Activated CD4-positive, alpha-beta T cell treated with anti-CD3 and anti-CD28 coated beads, Interleukin-10, Interleukin-2, amounts not matched to agents 100 ng/mL and 50 ng/mL, durations not matched to agents 16 hours and 8 hours (primary cell): ENCODE measurements around the gene PABPC4L.
"Not testable (repeated sequence)": the region's sequence is repeated elsewhere in the genome, so short reads cannot be mapped to it uniquely, and the experiment has no call there.

Source experiments
- DNase-seq: peaks from one replicate; pipeline ENCODE4 v3.0.0-alpha.2; 2020

Gene PABPC4L

DNA sequence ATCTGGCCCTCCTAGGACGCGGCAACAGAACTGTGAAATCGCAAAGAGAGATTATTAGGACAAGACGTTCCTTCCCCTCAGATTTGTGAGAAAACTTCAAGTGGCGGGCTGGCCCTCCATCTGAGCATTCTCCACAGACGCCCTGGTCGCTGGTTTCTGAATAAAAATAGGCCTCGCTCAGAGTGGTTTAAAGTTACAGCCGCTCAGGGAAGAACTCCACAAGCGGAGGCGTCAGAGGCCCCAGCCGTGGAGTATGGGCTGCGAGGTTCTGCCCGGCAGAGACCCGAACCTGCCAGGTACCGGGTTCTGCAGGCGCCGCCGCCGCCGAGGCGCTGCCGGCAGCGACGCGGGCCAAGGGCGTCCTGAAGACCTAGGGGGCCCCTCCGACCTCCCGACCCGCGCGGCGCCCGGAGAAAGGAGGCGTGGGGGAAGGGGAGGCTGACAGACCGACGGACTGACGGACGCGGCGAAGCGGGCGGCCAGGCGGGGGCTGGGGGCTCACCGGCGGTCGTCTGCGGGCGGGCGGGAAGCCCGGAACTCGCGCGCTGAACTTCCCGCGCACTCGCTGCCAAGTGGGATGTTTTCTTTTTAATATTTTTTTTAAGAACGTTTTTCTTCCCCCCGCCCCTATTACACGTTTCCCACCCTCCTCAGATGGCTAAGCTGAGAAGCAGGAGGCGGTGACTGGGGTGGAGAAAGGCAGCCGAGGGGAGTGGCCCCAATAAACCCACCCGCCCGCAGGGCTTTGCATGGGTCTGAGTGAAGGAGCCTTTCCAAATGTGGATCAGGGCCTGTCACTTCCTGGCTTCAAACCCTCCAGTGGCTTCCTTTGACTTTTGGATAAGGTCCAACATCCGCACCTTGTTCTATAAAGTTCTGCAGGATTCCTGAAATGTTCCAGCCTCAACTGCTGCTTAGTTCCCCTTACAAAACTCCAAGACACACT is at the start of gene PABPC4L:
Gene PABPC4L (minus strand): TSS at position 574 of the 946 bp plus-strand sequence. CDS start 770 bp downstream, outside the sequence.
- no peak for DNase-seq

DNA sequence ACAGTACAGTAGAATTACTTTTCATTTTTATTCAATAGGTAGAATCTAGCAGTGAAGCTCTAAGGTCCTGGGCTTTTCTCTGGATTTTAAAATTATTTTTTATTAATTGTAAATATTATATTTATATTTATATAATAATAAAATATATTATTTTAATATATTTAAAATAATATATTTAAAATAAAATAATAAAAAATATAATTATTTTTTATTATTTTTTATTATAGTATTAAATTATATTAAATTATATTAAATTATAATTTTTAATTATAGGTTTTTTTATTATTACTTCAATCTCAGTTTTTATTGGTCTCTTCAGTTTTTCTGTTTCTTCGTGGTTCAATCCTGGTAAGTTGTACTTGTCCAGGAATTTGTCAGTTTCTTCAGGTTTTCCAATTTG is 49.7 kb upstream of the PABPC4L start:
- DNase-seq: no peak

DNA sequence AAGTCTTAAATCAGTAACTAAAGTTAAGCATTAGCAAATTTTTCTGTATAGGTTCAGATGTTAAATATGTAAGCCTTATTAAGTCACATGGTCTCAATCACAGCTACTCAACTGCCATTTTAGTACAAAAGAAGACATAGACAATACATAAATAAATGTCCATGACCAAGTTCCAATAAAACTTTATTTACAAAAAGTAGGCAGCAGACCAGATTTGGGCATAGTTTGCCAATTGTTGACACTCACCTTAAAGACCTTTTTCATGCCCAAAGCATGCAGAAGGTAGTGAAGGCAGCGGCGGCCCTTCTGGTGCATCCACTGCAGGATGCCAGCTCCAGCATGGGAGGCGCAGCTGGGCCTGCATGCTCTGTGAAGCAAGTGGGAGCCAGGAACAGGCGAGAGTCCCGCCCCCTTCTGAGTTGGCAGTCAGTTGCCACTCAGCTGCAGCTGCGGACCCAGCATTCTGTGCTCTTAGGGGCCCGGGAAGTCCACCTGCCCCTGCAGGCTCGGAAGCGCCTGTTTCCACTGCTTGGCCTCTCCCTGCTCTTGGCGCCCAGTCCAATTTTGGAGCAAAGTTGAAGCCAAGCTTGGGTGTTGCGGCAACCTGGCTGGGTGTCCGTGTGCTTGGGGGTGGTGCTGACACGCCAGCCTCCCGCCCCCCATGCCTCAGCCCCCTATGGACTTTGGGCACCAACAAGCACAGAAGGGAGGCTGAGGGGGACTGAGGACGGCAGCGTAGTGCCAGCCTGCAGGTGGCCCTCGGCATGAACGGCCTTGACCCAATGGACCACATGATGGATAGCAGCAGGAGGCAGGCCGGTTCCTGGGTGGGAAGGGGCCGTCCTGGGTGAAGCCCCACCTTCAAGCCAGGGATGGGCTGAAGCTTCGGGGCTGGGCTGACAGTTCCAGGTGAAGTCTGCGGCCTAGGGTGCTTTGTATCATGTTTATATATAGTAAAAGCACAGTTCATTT is 42.4 kb upstream of the PABPC4L start:
- DNase-seq: no peak

DNA sequence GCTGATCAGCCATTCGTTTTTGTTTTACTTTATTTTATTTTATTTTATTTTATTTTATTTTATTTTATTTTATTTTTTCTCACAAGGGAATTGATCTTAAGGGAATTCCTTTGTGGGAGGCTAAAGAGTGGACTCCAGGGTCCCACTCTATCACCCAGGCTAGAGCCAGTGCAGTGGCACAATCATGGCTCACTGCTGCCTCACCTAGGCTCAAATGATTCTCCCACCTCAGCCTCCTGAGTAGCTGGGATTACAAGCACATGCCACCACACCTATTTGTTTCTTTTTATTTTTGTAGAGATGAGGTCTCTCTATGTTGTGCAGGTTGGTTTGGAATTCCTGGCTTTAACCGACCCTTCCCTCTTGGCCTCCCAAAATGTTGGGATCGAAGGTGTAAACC is 17.5 kb upstream of the PABPC4L start:
- no peak for DNase-seq

DNA sequence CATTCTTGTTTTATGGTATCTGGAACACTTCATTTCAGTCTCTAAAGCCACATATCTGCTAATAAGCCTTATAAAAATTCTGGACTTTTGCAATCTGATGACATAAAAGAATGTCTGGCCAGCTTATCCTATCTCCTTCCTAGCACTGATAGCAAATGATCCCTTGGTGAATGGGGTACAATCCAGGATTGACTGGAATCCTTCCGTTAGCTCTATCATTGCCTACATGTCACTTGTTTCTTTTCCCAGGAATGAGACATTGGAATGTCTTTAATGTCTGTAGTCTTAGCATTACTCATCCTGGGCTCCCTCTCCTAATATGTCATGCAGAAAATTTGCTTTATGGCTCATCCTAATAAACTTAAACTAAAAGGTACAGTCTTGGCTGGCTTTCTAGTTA is 14.8 kb upstream of the PABPC4L start:
- no peak for DNase-seq

DNA sequence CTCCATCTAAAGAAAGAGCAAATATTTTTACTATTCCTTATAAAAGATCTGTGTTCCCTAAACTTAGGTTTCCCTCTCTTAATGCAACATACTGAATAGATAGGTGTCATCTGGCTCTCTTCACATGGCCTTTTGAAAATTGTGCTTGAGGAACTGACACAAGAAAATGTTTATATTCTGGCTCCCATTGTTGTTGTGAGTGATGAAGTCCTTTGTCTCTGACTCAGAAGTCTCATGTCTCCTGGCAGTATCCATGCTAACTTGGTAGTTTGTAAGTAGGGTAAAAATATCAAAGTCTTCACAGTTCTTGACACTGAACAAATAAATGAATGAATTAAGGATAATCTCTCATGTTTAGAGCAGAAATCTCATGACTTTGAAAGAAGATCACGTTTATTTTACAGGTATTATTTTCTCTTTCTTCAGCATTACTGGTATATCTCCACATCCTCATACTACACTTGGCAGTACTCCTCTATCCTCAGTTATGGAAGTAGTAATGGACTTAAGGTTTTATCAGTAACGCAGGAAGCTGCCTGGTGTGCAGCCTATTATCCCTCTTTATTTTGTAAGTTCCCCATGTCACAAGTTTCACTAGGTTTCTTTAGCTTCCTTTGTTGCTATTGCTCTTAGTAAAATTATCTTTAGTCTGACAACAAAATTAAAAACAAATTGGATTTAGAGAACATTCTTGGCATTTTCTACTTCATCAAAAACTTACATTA is 14.2 kb upstream of the PABPC4L start:
- DNase-seq: no peak

DNA sequence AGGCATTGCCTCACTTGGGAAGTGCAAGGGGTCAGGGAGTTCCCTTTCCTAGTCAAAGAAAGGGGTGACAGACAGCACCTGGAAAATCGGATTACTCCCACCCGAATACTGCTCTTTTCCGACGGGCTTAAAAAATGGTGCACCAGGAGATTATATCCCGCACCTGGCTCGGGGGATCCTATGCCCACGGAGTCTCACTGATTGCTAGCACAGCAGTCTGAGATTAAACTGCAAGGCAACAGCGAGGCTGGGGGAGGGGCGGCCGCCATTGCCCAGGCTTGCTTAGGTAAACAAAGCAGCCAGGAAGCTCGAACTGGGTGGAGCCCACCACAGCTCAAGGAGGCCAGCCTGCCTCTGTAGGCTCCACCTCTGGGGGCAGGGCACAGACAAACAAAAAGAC is 6.4 kb upstream of the PABPC4L start:
- not testable (repeated sequence) for DNase-seq

DNA sequence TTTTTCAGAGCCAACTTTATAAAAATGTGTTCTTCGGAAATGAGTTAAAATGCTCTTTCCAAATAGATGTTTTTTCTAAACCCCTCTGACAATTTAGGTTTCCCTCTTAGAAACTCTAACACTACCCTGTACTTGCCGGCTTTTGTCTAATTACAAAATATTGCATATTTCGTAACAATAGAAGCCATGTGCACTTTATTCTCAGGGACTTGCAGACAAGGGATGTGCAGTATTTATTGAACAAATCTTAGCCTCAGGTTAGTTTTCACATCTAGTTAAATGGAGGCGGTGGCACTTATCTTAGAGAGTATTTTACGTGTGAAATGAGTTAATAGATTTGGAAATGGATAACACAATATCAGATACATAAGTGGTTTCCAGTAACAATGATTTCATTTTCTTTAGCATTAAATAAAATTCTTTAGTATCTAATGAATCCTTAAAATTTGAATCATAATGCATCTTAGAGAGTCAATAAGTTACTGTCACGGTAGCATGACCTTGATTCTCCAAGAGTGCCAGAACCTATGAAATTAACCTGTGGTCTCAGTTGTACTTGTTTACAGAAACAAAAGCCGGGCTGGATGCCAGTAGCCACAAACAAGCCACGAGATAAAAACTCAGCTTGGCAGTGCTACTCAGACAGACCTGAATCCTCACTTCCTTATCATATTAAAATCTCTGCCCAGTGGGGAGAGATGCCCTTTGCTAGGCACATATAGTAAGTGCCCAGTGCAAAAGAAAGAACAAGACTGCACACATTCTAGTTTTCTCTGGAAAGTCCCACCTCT is 772 bp upstream of the PABPC4L start:
- DNase-seq: no peak

DNA sequence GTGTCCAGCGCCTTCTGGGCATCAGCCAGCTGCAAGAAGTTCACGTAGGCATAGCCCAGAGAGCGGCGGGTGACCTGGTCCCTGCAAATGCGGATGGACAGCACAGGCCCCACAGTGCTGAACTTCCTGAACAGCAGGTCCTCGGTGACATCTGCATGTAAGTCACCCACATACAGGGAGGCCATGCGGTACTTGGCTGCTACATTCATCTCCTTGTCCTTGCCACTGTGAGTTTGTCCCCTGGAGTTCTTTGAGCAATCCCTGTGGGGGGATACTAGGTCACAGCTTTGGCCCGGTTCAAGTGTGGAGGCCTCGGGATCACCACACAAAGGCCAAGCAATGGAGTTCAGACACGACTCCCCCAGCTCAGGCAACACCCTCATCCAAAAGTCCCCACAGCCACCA is 776 bp downstream of the PABPC4L start:
- no peak for DNase-seq

DNA sequence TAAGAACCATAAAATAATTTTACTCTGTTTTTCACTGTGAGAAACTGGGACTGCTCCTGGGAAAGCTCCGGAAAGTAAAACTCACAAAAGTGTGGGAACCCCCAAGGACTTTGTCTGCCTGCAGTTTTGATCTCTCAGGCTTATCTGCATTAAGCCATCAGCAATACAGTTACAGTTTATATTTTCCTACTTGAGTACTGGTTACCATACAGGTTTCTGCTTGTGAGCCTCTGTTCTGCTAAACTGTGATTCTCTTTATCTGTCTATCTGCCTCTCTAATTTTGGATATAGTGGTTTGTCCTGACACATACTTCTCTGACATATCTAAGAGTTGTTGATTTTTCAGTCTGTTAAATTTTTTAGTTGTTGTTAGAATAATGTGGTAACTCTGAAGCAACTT is 11.6 kb downstream of the PABPC4L start:
- DNase-seq: no peak

DNA sequence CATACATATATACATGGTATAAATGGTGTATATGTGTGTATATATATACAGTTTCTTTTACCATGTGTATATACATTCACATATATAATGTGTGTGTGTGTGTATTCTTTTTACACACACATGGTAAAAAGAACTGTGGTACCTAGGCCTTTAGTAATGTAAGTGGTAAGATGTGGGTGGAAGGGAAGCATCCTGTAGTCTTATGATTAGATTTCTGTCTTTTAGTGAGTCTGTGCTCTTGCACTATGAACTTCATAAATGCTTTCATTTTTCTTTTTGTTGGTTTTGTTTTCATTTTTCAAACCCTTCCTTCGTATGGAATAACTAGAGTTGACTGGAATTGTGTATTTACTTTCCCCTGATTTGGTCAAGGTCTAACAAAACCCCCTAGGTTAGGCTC is 12.1 kb downstream of the PABPC4L start:
- DNase-seq: no peak

DNA sequence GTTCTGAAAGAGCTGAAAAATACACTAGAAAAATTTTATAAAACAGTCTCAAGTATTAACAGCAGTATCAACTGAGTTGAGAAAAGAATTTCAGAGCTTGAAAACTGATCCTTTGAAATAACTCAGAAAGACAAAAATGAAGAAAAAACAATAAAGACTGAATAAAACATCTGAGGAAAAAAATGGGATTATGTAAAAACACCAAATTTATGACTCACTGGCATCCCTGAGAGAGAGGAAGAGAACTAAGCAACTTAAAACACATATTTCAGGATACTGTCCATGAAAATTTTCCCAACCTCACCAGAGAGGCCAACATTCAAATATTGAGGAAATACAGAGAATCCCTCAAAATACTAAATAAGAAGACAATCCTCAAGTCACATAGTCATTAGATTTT is 22.9 kb downstream of the PABPC4L start:
- no peak for DNase-seq

DNA sequence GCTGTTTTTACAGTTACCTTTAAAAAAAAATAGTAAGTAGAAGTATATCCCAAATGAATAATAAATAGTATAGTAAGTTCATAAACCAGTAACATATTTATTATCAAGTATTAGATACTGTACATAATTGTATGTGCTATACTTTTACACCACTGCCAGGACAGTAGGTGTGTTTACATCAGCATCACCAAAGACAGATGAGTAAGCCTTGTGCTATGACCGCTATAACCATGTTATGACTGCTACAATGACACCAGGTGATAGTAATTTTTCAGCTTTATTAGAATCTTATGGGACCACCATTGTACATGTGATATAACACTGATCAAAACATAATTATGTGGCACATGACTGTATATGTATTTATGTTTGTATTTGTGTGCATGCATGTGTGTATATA is 27.3 kb downstream of the PABPC4L start:
- no peak for DNase-seq

DNA sequence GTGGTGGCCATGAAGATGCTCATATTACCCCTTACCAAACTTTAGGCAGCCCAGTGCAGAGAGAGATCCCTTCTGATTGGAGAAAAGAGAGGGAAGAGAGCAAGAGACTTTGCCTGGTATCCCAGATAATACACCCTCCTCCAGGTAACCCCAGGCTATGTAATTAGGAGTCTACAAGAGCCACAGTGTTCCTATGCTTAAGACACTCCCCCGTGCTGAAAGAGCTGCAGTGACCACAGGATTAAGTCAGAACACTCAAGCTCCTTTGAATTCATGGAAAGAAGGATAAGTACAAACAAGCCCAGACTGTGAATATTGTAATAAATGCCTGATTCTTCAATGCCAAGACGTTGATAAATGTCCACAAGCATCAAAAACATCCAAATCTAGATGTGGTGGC is 41.4 kb downstream of the PABPC4L start:
- no peak for DNase-seq

DNA sequence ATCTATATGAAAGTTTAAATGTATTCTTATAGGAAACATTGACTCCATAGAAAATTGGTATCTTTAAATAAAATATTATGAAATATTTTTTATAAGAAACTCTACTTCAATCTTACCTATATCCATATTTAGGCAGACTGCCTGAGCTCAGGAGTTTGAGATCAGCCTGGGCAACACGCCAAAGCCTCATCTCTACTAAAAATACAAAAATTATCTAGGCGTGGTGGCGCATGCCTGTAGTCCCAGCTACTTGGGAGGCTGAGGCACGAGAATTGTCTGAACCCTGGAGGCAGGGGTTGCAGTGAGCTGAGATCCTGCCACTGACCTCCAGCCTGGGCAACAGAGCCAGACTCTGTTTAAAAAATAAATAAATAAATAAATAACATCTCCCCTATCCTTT is 47.5 kb downstream of the PABPC4L start:
- DNase-seq: no peak

DNA sequence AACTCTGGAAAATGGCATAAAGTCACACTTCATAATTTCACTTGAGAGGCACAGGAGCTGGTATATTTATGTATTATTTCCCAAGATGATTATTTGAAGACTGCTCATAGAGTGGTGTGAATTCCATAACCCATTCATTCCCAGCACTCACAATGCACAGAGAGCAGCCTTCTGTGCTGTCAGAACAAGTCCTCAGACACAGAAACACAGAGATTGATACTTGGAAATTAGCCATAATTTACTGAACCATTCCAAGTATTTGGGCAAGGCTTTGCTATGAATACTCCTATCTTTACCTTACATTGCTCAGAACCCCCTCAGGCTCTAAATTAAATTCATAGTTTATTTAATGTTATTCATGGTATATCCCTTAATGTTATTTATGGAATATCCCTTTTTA is 53.6 kb downstream of the PABPC4L start:
- DNase-seq: no peak
